Bone marrow (tissue), 2 donors: ENCODE measurements around the gene VTCN1.
"Not testable (repeated sequence)": the region's sequence is repeated elsewhere in the genome, so short reads cannot be mapped to it uniquely, and the experiment has no call there.

Source experiments
- DNase-seq, 2 donors: peaks; one replicate each; lab custom pipeline; 2025; lab: John Stamatoyannopoulos, UW

The VTCN1 gene

GRCh38 chr1:117123274-117123673 lies 87.5 kb downstream of the VTCN1 start:
- DNase-seq, result no peak

- DNase-seq, result no peak
Observed at GRCh38 chr1:117122330-117123025, 88.2 kb downstream of the VTCN1 start.

GRCh38 chr1:117121589-117122329 lies 89.0 kb downstream of the VTCN1 start, which contains the start of gene TRIM45:
TRIM45 (minus strand) TSS chr1:117121749; CDS start chr1:117121201, 548 bp downstream.
- peak; percentile 80 to 91 for DNase-seq

- DNase-seq, result no peak
Observed at GRCh38 chr1:117120774-117121588, 89.7 kb downstream of the VTCN1 start.

- DNase-seq, result not testable (repeated sequence)
Observed at GRCh38 chr1:117119144-117119543, 91.6 kb downstream of the VTCN1 start.

- DNase-seq, result no peak
Observed at GRCh38 chr1:117118137-117118536, 92.6 kb downstream of the VTCN1 start.

GRCh38 chr1:117117697-117118096 lies 93.0 kb downstream of the VTCN1 start:
- no peak for DNase-seq

- no peak for DNase-seq
Observed at GRCh38 chr1:117116784-117117130, 94.0 kb downstream of the VTCN1 start.

- DNase-seq, result no peak
Observed at GRCh38 chr1:117116090-117116783, 94.5 kb downstream of the VTCN1 start.

- no peak for DNase-seq
Observed at GRCh38 chr1:117114877-117115276, 95.8 kb downstream of the VTCN1 start.

- DNase-seq, result no peak
Observed at GRCh38 chr1:117113199-117113598, 97.5 kb downstream of the VTCN1 start.

- DNase-seq, result no peak
Observed at GRCh38 chr1:117112047-117112717, 98.5 kb downstream of the VTCN1 start.

- no peak for DNase-seq
Observed at GRCh38 chr1:117110774-117111173, 100.0 kb downstream of the VTCN1 start.

GRCh38 chr1:117107364-117107763 lies 103.4 kb downstream of the VTCN1 start:
- no peak for DNase-seq

- DNase-seq, result no peak
Observed at GRCh38 chr1:117106478-117106877, 104.2 kb downstream of the VTCN1 start.

GRCh38 chr1:117105722-117106121 lies 105.0 kb downstream of the VTCN1 start:
- DNase-seq, result no peak

- DNase-seq, result no peak
Observed at GRCh38 chr1:117104986-117105385, 105.7 kb downstream of the VTCN1 start.

GRCh38 chr1:117101858-117102257 lies 108.9 kb downstream of the VTCN1 start:
- not testable (repeated sequence) for DNase-seq

GRCh38 chr1:117101334-117101733 lies 109.4 kb downstream of the VTCN1 start:
- DNase-seq, result no peak

- DNase-seq, result no peak
Observed at GRCh38 chr1:117098287-117098890, 112.3 kb downstream of the VTCN1 start.

- no peak for DNase-seq
Observed at GRCh38 chr1:117097443-117097842, 113.3 kb downstream of the VTCN1 start.
